Hematopoietic multipotent progenitor cell treated with erythropoietin and hydrocortisone succinate and interleukin-3 and kit ligand, for 6 days (in vitro differentiated cells): ENCODE data around the gene PCDH15.

Source experiments
- DNase-seq: peaks from one replicate; pipeline ENCODE4 v3.0.0-alpha.2; 2015

Gene PCDH15

DNA sequence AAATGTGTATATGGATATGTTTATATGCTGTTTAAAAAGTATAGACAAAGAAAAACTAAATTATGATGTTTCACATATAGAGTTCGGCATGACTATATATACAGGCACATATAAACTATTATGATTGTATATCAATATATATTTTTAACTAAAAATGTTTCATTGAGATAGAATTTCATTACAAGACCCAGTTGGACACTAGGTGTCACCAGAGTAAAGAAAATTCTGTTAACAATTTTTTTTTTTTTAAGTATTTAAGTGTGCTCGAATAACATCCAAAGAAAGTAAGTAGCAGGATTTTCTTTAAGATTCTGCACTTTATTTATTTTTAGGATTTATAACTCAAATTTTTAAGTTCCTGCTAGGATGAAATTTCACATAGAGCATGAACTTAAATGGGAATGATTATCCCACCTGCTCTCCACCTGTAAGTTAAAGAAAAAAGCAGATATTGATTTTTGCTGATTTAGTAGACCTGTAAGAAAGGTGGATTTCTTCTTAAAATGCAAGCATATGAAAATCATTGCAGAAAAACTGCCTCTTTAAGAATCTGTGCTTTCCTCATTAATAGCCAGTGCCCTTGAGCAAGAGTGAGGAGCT, 961.5 kb downstream of the PCDH15 start:
- DNase-seq, result peak; percentile 64

DNA sequence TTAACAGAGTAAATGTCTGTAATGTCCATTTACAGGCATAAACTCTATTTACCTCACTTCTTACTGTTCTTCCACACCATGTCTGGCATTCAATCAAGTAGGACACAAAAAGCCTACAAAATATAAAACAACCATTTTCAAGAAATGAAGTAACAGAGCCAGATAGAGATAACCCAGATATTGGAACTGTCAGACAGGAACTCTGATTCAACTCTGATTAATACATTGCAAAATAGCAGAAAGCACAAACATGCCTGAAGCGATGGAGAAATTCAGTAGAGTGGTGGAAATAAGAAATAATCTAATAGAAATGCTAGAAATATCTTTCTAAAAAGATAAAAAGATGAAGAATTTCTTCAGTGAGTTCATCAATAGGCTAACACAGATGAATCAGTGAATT, 964.4 kb downstream of the PCDH15 start:
- DNase-seq, result peak; percentile 3

DNA sequence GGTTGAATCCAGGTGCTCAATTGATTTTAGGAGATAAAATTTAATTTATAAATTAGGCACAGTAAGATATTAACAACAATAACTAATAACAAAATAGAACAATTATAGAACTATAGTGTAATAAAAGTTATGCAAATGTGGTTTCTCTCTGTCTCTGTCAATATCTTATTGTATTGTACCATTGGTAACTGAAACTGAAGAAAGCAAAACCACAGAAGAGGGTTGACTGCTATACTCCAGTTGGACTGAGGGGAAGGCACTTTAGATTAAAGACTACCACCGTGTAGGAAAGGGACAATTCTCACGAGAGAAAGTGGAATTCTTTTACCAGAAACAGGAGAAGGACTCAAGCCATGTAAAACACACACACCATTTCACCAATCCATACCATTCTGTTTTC, 967.1 kb downstream of the PCDH15 start:
- no peak for DNase-seq

DNA sequence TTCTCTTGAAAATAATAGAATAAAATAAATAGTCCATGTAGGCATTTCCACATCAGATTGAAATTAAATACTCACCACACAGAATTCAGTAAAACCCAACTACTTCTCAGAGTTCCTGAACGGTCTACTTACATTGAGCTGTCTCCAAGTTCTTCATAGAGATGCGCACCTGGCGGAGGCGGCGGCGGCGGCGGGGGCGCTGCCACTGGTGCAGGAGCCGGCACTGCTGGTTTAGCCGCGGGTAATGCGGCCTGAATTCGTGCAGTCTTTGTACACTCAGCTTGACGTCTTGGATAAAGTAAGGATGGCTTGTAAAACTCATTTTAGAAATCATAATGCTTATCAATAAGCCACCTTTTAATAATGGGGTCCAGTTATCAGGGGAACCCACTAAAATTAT, 973.8 kb downstream of the PCDH15 start:
- DNase-seq, result no peak

DNA sequence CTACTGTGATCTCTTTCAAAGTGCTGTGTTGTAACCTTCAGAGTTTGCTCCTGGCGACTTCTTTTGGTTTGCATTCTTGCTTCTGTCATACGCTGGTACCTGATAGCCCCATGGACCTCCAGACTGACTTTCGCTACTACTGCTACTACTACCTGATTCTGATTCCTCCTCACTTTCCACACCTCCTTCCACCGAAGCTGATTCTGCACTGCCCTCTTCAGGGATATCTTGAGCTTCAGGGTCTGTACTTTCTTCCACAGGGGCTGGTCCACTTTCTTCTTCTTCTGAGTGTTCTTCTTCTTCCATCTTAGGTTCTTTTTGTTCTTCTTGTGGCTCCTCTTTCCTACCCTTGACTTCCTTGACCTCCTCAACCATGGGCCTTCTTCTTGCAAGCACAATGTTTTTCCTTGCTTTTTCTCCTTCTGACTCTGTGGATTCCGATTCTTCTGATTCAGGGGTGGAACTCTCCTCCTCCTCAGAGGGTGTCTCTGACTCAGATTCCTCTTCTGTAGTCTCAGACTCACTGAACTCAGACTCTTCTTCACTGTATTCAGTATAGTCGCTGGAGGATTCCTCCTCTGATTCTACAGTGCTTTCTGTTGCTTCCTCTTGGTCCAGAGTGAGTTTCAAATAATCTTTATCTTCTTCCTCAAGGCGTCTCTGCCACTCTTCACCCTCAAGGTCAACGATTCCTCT, 992.2 kb downstream of the PCDH15 start:
- DNase-seq, result no peak

DNA sequence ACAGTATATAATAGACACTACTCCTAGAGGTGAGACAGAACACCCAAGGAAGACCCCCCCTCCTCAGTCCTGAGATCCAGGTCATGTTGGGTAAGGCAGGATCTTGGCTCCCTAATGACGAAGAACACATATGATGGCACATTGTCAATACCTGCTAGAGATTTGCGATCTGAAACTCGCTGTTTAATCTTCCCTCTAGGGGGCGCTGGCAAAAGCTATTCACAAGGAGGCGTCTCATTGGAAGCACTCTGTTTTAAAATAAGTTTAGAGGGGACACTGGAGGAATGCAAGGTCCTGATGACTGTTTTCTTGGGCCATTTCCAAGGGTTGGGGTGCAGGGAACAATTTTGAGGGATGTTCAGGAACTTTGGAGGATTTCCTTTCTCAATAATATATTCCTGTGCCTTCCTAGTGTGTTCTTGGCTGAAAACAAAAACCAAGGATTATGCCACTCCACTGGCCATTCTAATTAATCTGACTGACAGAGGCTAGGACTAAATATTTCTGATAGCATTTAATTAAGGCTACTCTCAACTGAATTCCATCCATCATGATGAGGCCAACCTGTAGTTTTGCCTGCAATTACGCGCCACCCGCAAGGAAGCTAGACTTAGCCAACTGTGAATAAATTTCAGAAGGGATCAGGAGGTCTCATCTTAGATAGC, 1014.7 kb downstream of the PCDH15 start:
- peak; percentile 11 for DNase-seq

DNA sequence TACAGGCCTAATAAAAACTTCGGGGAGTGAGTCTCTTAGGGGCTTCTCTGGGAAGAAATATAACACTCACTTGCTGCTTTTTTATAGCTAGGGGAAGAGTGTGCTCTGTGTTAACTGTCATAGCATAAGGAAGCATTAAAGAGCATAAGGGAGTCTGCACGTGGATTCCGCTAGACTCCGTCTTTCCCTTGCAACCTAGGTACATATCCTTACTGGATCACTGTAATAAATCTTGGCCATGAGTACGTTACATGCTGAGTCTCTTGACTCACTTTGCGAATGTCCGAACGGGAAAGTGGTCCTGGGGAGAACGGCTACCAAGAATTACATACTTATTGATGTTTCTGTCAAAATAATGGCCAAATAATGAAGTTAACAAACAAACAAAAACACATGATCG, 1029.3 kb downstream of the PCDH15 start:
- no peak for DNase-seq

DNA sequence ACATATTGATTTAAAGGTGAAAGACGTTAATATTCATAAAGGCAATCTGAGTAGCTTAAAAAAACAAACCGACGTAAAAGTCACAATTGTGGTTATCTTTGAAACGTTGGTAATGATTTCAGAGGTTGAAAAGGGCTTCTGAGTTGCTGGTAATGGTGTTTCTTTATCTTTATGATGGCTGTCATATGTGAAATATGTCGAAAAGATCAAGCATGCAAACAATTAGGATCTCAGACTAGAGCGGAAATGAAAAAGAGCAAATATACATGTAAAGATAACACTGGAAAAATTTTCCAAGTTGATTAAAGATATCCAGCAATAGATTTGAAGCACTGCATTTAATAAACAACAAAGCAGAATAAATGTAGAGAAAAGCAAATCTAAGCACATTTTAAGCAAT, 1030.1 kb downstream of the PCDH15 start:
- DNase-seq, result no peak

DNA sequence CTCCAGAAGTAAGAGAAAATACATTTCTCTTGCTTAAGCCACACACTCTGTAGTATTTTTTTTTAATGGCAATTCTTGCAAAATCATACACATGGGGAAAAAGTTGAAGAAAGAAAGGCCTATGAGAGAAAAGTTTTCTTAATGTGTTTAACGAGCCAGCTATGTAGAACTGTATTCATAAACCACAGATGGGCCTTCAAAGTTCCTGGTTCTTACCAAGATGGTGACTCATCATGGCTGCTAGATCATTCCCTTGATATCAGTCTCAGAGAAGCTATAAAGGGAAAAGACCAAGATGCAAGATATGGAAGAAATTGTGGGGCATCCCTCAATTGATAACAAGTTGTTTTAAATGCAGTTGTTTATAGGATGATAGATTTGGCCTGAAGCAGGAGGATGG, 1035.7 kb downstream of the PCDH15 start:
- DNase-seq, result peak; percentile 37

DNA sequence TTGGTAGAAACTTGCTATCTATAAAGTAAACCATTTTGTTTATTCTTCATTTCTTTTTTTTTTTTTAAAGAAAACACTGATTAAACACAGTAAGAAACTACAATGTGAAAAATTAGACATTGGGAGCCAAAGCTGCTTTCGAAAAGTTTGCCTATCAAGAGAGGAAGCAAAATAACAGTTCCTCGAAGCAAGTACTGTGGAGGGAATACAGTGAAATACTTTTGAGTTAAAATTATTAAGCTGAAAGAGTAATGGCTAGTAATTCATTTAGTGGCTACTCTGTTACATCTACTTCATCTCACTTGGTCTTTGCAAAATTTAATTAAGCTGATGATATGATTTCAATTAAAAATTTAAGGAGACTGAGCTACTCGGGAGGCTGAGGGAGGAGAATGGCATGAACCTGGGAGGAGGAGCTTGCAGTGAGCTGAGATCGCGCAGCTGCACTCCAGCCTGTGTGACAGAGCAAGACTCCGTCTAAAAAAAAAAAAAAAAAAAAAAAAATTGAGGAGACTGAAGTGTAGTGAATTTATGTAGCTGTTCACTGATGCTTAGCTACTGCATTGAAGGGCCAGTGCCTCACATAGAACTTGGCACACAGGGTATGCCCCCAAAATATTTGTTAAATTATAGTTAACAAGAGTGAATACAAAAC, 1046.3 kb downstream of the PCDH15 start:
- no peak for DNase-seq
